ENCODE results near the gene ARAF. TPM values are rescaled to one million over a fixed set of nuclear protein-coding genes. Genes with fewer than 3 reads are reported as not detected.

ARAF gene
- total and polyA plus RNA-seq, 2 of the 13 experiments (the other 11 are each of a cell fraction or from before 2014, with no cell fraction given), result 18.0 to 33.1 TPM

- no peak for TF ChIP-seq ZBED4 (CRISPR knock-in tag; IDR thresholded peaks at IDR 0.05; ENCODE audit: borderline replicate concordance)
- TF ChIP-seq ZNF280D (CRISPR knock-in tag; IDR thresholded peaks at IDR 0.05), result no peak
Observed at GRCh38 chrX:47556045-47556623, 4.9 kb upstream of the ARAF start (continued).

- no peak overlapping the region for H3K9ac ChIP-seq (ENCODE audit: insufficient read depth, low read depth, low read length)
- no peak for DNase-seq (ENCODE audit: low spot score)
- H3K4me3 ChIP-seq (replicated peaks in 1 of 3; ENCODE audit: insufficient read depth in 1 of 3, low read depth in 2 of 3, low read length in 3 of 3), result no peak overlapping the region
- H3K79me2 ChIP-seq (ENCODE audit: insufficient read depth, low read length), result peaks cover 6% of the 10 kb centered on the region
- no peaks in the 10 kb centered on the region for H3K9me3 ChIP-seq (ENCODE audit: low read length)
- H4K20me1 ChIP-seq (ENCODE audit: insufficient read depth, low read length), result peaks cover 4% of the 10 kb centered on the region; the same call in 1 of the 2 replicates
- no peak overlapping the region for H3K27ac ChIP-seq (ENCODE audit: extremely low read length, insufficient read depth, low read length)
- in situ Hi-C loops (cut with HindIII; ENCODE audit: extremely low pct_ligation_motif_present, low pct_unique_long_range_greater_than_20kb), result no loop called here
- H3K4me1 ChIP-seq (ENCODE audit: insufficient read depth, low read length), result peaks cover 13% of the 10 kb centered on the region
- ATAC-seq, result no peak
- intact Hi-C loops (cut with micrococcal nuclease; ENCODE audit: unreplicated experiment), result no loop called here
- ChIA-PET POLR2A (no interaction called here), CTCF (ENCODE audit: low intra/inter-chr PET ratio, low total read pairs) (no interaction called here)
- H3K36me3 ChIP-seq (replicated peaks in 1 of 2; ENCODE audit: control insufficient read depth in 1 of 2, insufficient read depth in 2 of 2, low read length in 2 of 2), result peaks cover 0 to 6% of the 10 kb centered on the region in 2 experiments; a peak in 1 of 5 replicates
- no peak for FAIRE-seq
- no peaks in the 10 kb centered on the region for H3K27me3 ChIP-seq (ENCODE audit: control insufficient read depth in 1 of 2, insufficient read depth in 2 of 2, low read length in 2 of 2)
- no peak overlapping the region for H3K4me2 ChIP-seq (ENCODE audit: low read depth, low read length)
- no peak overlapping the region for H2AFZ ChIP-seq (ENCODE audit: low read length)
- 72% methylated on average over 3 of the region's 3 CpGs for WGBS (ENCODE audit: low lambda C conversion rate)
- BruUV-seq (replicated peaks), result no TSS peak
- TF ChIP-seq ZSCAN12 (CRISPR knock-in tag; IDR thresholded peaks at IDR 0.05) (no peak), NR2F6 (IDR thresholded peaks at IDR 0.05) (no peak), NR2F6 (CRISPR knock-in tag; IDR thresholded peaks at IDR 0.05) (no peak), SCMH1 (CRISPR knock-in tag; IDR thresholded peaks at IDR 0.05; ENCODE audit: borderline replicate concordance) (no peak), ZNF576 (CRISPR knock-in tag; IDR thresholded peaks at IDR 0.05) (no peak), ZNF207 (IDR thresholded peaks at IDR 0.05; ENCODE audit: borderline replicate concordance) (no peak), SALL1 (CRISPR knock-in tag; IDR thresholded peaks at IDR 0.05) (no peak), HES4 (CRISPR knock-in tag; IDR thresholded peaks at IDR 0.05; ENCODE audit: borderline replicate concordance) (no peak), TRIM22 (IDR thresholded peaks at IDR 0.05) (no peak), RBAK (CRISPR knock-in tag; IDR thresholded peaks at IDR 0.05) (no peak)
Observed at GRCh38 chrX:47558436-47558835, 2.6 kb upstream of the ARAF start.
